ENCODE measurements around the gene ZSCAN26.

Gene ZSCAN26

DNA sequence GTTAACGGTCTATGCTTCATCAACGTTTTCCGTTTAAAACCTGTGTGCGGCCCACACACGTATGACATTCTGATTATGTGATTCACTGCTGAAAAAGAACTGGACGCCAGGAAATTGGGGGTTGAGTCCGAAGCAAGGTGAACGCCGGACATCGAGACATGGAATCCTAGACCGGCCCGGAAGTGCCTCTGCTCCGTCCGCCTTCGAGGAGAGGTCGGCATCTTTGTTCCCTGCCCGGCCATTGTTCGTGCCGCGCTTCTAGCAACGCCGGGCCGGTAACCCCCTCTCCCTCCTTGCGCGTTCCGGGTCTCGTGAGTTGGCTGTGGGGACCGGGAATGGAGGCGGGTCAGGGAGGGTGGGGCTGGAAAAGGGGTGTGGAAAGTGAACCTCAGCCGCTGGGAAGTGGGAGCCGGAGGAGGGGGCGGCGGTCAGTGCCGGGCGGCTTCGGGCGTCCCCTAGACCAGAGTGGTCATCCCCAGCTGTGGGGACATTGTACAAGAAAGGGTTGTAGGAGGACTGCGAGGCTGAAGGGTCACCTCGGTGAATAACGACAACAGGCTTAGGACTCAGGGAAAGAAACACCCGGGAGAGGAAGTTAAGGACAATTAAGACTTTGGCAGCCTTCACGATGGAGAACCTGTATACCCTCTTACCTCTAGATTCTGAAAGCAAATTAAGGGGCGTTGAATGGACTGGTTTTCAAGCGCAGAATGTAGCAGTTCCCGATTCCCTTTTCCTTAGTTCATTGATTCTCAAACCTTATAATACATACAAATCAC, 41.7 kb upstream of the ZSCAN26 start, which contains the start of gene ZSCAN9:
ZSCAN9 (plus strand) TSS at position 220 of the 779 bp plus-strand sequence. CDS start 1,810 bp downstream, outside the sequence.
- peak; percentile 96 for DNase-seq (ENCODE audit: low read depth)
- H3K4me3 ChIP-seq (replicated peaks; ENCODE audit: low read depth, low read length): peak within 1 kb of the TSS; percentile 83
- TF ChIP-seq CTCF (IDR thresholded peaks at IDR 0.05; ENCODE audit: low read length, missing control alignments): no peak

- H3K4me3 ChIP-seq (replicated peaks; ENCODE audit: low read depth, low read length): peak overlapping the region; percentile 83
- no peak for TF ChIP-seq CTCF (IDR thresholded peaks at IDR 0.05; ENCODE audit: low read length, missing control alignments)
Observed at GRCh38 chr6:28226460-28226859, 40.5 kb upstream of the ZSCAN26 start.

DNA sequence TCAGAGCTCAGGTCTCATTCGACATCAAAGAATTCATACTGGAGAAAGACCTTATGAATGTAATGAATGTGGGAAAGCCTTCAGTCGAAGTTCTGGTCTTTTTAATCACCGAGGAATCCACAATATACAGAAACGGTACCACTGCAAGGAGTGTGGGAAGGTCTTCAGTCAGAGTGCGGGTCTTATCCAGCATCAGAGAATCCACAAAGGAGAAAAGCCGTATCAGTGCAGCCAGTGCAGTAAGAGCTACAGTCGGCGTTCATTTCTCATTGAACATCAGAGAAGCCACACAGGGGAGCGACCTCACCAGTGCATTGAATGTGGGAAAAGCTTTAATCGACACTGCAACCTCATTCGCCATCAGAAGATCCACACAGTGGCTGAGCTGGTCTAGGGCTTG, 34.2 kb upstream of the ZSCAN26 start:
- no peak for DNase-seq (ENCODE audit: low read depth)
- no peak overlapping the region for H3K4me3 ChIP-seq (replicated peaks; ENCODE audit: low read depth, low read length)
- no peak for TF ChIP-seq CTCF (IDR thresholded peaks at IDR 0.05; ENCODE audit: low read length, missing control alignments)

More at GRCh38 chr6:28226460-28226859, 40.5 kb upstream of the ZSCAN26 start:
- no peak for DNase-seq (ENCODE audit: low read depth)

GRCh38 chr6:28235912-28236452, 31.0 kb upstream of the ZSCAN26 start:
- no peak for DNase-seq (ENCODE audit: low read depth)
- TF ChIP-seq CTCF (IDR thresholded peaks at IDR 0.05; ENCODE audit: low read length, missing control alignments): no peak
- no peak overlapping the region for H3K4me3 ChIP-seq (replicated peaks; ENCODE audit: low read depth, low read length)

- DNase-seq (ENCODE audit: low read depth): no peak
- H3K4me3 ChIP-seq (replicated peaks; ENCODE audit: low read depth, low read length): no peak overlapping the region
- TF ChIP-seq CTCF (IDR thresholded peaks at IDR 0.05; ENCODE audit: low read length, missing control alignments): no peak
Observed at GRCh38 chr6:28239636-28240035, 27.3 kb upstream of the ZSCAN26 start.

DNA sequence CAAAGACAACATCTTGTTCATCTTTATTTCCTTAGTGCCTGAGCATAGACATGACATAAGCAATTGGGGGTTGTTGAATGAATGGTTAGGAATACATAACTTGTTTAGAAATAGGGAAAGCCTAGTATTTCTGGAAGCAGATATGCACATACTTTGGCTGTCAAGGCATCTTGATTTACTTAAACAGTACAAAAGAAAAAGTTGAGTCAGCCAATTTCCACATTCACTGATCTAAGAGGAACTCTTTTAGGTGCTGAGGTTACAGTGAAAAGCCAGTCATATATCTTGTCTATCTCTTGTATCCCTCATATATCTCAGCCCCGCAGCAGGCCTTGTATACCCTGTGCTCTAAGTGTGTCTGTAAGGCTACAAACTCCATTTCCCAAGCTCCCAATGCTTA, 26.5 kb upstream of the ZSCAN26 start:
- DNase-seq (ENCODE audit: low read depth): no peak
- no peak for TF ChIP-seq CTCF (IDR thresholded peaks at IDR 0.05; ENCODE audit: low read length, missing control alignments)

More for the DNA sequence above, 26.5 kb upstream of the ZSCAN26 start:
- no peak overlapping the region for H3K4me3 ChIP-seq (replicated peaks; ENCODE audit: low read depth, low read length)
